Stimulated activated CD4-positive, alpha-beta T cell treated with anti-CD3 and anti-CD28 coated beads, Interleukin-1b, Interleukin-23, amount 100 ng/mL, for 24 hours (primary cell): ENCODE data around the gene CDK8.
"Not testable (repeated sequence)": the region's sequence is repeated elsewhere in the genome, so short reads cannot be mapped to it uniquely, and the experiment has no call there.

Source experiments
- DNase-seq, 4 experiments: peaks; one replicate each; pipeline ENCODE4 v3.0.0-alpha.2; 2020; ENCODE audit warnings: low read depth in 4 of 4, low spot score in 1 of 4

Gene CDK8

GRCh38 chr13:26253262-26253786, 605 bp upstream of the CDK8 start:
- DNase-seq, result no peak

GRCh38 chr13:26254583-26255111, 718 bp downstream of the CDK8 start:
- DNase-seq, result peak; percentile 9 to 29 (median 18)

GRCh38 chr13:26255115-26255514, 1.2 kb downstream of the CDK8 start:
- DNase-seq, result no peak

- no peak for DNase-seq
These were observed 1.9 kb downstream of the CDK8 start for GRCh38 chr13:26255691-26256277.

- DNase-seq, result no peak
These were observed 3.1 kb downstream of the CDK8 start for GRCh38 chr13:26257049-26257448.

GRCh38 chr13:26259634-26260033, 5.7 kb downstream of the CDK8 start:
- DNase-seq, result no peak

GRCh38 chr13:26262156-26262555, 8.2 kb downstream of the CDK8 start:
- DNase-seq, result no peak

GRCh38 chr13:26266311-26266710, 12.4 kb downstream of the CDK8 start:
- no peak for DNase-seq

- DNase-seq, result no peak
These were observed 16.8 kb downstream of the CDK8 start for GRCh38 chr13:26270707-26271106.

- DNase-seq, result no peak
These were observed 18.7 kb downstream of the CDK8 start for GRCh38 chr13:26272621-26273020.

- no peak for DNase-seq
These were observed 26.4 kb downstream of the CDK8 start for GRCh38 chr13:26280295-26280694.

- no peak for DNase-seq
These were observed 26.9 kb downstream of the CDK8 start for GRCh38 chr13:26280822-26281221.

- not testable (repeated sequence) for DNase-seq
These were observed 32.0 kb downstream of the CDK8 start for GRCh38 chr13:26285911-26286310.

- DNase-seq, result not testable (repeated sequence)
These were observed 34.9 kb downstream of the CDK8 start for GRCh38 chr13:26288838-26289237.

GRCh38 chr13:26295812-26296211, 41.9 kb downstream of the CDK8 start:
- DNase-seq, result no peak

- DNase-seq, result no peak
These were observed 45.3 kb downstream of the CDK8 start for GRCh38 chr13:26299168-26299750.

GRCh38 chr13:26300140-26300539, 46.2 kb downstream of the CDK8 start:
- peak in 1 of 4 experiments; percentile 2 for DNase-seq

GRCh38 chr13:26305676-26306075, 51.7 kb downstream of the CDK8 start:
- DNase-seq, result no peak

- DNase-seq, result no peak
These were observed 53.8 kb downstream of the CDK8 start for GRCh38 chr13:26307701-26308100.

- DNase-seq, result no peak
These were observed 54.3 kb downstream of the CDK8 start for GRCh38 chr13:26308250-26308649.

GRCh38 chr13:26308836-26309235, 54.9 kb downstream of the CDK8 start:
- DNase-seq, result no peak

- no peak for DNase-seq
These were observed 56.1 kb downstream of the CDK8 start for GRCh38 chr13:26310003-26310402.

GRCh38 chr13:26310470-26310869, 56.5 kb downstream of the CDK8 start:
- no peak for DNase-seq
